A204.1 (cell line): ENCODE data around the gene PTPRN2.

Source experiments
- FAIRE-seq: peaks from 2 replicates; lab custom pipeline; 2012; peaks lifted over from hg19 to GRCh38; lab: Jason Lieb, UNC

The PTPRN2 gene

DNA sequence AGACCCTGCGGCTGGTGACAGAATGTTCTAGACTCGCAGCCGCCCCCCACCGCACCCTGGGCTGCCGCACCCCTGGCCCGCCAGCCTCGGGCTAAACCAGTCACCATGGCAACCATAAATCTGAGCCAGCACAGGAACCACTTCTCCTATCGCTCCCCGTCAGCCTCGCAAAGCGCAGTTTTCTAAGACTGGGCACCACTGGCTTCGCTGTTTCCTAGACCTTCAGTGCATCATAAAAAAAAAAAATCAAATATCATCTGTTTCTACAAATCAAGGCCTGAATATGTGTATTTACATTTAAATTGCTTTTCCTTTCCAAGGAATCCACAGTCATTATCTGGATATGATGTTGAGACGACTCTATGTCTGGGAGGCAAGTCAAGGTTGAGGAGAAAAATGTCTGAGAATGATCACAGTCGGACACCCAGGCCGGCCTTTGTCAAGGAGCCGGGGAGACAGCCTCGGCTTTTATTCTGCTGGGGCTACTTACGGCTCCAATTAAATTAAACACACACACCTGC, 99.9 kb downstream of the PTPRN2 start:
- no peak for FAIRE-seq

DNA sequence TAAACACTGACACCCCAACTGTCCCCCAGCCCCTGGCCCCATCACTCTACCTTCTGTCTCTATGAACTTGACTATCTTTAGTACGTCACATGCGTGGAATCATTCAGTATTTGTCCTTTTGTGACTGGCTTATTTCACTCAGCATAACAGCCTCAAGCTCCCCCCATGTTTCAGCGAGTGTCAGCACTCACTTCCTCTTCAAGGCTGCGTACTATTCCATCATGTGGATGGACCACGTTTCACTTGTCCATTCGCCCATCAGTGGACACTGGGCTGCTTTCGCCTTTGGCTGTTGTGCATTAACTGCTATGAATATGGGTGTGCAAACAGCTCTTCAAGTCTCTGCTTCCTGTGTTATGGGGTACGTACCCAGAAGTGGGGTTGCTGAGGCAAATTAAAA, 100.7 kb downstream of the PTPRN2 start:
- no peak for FAIRE-seq

DNA sequence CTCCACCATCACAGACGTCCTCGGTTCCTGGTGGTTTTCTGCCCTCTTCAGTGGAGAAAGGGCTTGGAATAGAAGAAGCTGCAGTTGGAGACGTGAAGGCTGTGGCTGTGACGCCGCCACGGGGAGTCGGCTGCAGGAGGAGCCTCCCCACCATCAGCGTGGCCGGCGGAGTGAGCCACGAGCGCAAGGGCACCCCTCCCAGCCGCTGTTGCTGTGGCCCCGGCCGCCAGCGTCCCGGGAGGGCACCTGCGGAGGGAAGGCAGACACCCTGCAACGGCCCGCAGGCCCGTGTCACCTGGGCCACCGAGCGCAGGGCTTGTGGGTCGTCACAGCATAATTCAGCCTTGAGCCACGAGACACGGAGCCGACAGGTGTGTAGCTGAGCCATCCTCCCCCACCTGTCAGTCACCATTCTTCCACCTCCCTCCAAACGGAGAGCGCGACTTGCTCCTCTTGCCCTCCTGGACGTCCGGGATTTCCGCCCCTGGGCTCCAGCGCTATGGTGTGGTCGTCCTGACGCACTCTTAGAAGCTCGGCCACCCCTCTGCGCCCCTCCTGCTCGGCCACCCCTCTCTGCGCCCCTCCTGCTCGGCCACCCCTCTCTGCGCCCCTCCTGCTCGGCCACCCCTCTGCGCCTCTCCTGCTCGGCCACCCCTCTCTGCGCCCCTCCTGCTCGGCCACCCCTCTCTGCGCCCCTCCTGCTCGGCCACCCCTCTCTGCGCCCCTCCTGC, 102.7 kb downstream of the PTPRN2 start:
- no peak for FAIRE-seq

DNA sequence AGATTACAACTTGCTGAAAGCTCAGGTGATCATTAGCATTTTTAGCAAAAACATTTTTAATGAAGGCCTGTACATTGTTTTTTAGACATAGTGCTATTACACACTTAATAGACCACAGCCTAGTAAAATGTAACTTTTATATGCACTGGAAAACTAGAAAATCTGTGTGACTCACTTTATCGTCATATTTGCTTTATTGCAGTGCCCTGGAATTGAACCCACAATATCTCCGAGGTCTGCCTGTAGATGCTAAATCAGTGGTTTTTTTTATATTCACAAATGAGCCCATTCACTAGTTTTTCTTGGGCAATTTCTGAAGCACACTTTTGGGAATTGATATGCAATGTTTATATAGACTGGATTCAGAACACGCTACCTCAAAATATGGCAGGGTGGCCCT, 105.1 kb downstream of the PTPRN2 start:
- no peak for FAIRE-seq

DNA sequence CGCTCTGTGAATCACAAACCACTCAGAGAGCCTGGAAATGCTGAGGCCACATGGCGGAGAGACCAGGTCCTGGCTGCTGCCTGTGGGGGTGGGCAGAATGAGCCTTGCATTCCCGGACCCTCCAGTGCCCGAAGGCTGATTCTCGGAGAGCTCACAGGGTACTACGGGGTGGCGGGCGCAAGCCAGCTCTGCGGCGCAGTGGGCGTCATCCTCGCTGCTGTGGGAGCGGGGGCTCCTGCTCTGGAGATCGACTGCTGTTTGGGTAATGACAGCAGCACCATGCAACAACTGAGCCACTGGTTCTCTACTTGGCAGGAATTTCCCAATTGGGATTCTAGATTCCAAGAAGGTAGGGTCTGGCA, 108.0 kb downstream of the PTPRN2 start:
- FAIRE-seq, result no peak

DNA sequence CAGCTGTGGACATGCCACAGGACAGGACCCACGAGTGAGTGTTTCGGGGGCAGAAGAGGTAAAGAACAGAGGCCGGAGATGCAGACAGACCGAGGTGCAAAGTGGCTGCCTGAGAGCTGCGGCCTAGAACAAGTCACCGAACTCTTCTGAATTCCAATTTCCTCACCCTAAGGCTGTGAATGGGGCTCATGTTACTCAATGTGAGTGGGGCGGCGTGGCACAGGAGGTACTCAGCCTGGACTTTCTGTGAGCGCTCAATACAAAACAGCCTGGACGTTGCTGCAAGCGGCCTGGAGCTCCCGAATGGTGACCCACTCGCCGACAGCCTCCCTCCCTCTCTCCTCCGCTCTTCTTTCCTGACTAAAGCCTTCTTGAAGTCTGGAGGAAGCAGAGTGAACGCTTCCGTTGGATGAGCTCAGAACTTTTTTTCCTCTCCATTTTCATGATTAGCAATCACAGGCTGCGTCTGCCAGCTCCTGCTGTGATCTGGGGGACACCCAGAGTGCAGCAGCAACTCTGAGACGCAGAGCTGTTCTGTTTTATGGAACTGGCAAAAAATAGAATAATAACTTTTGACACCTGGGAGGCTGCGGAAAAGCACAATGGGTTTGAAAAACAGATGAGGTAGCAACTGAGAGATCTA, 108.5 kb downstream of the PTPRN2 start:
- FAIRE-seq, result no peak

DNA sequence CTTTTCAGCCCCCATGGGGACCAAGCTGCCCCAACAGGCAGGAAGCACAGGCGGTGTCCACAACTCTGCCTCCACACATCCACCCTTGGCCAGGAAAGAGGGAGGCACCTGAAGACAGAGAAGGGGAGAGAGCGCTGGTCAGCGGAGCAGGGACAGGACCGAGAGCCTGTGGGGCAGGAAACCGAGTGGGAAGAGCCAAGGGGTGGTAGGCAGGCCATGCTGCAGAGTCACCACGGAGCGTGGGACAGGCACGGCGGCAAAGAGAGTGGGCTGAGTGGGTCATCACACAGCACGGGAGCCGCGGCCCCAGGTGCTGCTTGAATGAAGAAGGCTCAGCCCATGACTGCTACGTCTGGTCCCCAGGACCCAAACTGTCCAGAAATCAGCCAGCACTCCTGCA, 109.8 kb downstream of the PTPRN2 start:
- no peak for FAIRE-seq

DNA sequence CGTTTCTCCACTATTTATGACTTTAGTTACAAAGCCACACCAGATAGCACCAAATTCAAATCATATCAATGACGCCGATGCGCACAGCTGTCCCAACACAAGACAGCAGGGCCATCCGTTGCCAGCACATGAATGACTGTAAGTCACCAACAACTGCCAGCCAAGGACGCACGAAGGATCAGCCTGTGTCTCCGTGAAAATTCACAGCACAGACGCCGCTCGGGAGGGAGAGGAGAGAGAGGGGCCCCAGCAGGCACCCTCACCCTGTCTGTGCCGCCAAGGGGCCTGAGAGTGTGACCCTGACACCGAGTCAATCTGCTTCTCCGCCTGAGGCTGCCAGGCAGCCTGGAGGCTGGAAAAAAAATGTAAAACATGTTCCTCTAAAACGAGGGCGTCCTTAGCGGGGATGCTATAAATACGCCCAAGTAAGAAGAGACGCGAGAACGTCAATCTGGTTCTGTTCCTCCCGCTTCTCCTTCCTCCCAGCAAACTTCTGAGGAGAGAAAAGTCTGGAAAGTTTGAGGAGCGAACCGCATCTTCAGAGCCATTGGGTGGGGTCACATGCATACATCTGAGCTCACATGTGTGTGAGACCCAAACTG, 111.2 kb downstream of the PTPRN2 start:
- no peak for FAIRE-seq

DNA sequence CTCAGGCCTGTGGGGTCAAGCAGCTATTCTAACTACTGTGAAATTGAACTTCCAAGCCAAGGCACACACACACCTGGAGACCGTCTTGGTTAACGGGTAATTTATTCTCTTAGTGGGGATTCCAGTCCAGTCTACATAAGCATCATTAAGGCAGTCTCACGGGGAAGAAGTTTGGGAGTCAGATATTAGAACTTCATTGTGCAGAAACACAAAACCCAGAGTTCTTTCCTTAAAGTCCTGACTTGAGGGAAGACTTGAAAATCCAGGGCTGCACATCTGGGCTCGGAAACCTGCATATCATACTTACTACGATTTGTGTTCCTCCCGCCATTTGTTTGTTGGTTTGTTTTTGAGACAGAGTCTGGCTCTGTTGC, 112.0 kb downstream of the PTPRN2 start:
- FAIRE-seq, result no peak

DNA sequence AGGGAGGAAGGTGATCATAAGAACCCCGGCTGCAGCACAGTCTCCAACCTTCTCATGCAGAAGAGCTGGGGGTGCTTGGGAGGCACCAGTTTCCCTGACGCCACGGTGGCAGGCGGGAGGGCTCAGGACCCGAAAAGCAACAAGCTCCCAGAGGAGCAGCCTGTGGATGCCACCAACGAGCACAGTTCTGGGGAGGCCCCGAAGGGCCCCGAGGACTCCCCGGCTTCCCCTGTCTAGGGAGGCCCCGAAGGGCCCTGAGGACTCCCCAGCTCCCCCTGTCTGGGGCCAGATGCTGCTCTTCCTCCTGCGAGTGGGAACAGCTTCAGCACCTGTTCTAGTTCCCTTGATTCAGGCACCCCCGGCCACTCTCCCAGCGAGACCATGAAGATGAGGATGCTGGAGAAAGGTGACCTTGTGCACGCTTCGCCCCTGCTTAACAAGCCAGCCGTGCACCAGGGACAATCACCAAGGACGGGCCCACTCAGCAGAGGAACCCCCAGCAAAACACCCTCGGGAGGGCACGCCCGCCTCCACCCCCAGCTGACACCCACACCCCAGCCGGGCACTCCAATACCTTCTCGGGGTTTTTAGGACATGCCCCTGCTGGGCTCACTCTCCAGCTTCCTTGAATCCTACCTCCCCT, 112.5 kb downstream of the PTPRN2 start:
- no peak for FAIRE-seq

DNA sequence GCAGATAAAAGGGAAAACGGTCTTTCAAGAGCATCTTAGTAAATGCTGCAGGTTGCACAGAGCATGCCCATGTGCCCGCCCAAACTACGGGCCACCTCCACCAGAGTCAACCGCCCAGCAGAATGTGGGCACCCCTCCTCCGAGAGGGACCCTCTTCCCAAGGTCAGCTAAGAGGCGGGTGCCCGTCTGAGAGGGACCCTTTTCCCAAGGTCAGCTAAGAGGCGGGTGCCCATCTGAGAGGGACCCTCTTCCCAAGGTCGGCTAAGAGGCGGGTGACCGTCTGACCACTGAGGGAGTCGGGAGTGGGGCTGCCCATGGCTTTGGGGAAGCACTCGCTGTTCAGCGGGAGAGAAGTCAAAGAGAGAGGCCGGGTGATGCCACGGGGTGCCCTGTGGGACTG, 113.1 kb downstream of the PTPRN2 start:
- FAIRE-seq, result no peak

DNA sequence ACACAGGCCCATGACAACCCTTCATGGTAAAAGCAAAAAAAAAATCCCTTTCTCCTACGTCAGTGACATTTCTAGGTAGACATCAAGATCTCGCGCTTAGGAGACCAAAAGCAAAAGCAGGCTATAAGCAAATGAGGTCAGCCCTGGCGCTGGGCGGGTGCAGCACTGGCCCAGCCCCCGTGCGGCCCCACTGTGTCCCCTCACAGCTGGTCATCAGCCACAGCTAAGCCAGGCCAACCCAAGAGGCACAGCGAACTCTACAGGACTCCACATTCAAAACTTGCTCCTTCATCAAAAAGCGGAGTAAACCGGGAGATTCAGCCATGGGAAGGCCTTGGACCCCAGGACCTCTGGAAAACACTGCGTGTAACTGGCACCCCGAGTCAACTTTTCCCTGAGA, 113.7 kb downstream of the PTPRN2 start:
- no peak for FAIRE-seq

DNA sequence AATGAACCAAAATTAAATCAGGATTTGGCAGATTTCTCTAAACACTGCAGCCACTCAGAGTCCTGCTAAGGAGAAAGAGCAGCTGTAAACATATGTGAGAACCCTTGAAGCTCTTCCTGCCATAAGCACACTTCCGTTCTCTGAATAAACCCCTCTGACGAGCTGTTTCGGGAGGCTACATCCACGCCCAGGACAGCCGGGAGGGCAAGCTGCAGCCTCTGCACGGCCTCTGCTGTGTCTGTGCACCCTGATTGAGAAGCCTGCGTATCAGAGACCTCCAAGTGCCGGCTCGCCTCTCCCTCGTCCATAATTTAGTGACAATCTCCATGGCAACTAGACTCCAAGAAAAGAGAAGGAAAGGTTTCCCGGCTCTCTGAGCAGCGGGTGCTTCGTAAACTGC, 114.4 kb downstream of the PTPRN2 start:
- no peak for FAIRE-seq

DNA sequence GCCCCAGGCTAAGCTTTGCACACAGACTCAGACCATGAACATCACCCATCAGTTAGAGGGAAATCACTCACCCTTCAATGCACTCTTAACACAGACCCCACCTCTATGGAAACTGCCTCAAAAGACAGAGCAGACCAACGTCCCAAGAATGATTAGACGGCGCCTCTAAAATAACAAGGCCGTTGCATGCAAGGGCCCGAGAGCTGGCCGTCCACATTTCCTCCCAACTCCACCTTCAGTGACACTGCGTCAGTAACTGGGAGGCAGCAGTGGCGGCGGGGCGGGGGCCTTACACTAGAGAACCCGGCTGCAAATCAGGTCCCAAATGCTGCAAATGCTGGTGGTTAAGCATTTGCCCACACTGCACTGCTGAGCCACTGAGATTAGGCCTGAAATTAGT, 115.0 kb downstream of the PTPRN2 start:
- FAIRE-seq, result no peak

DNA sequence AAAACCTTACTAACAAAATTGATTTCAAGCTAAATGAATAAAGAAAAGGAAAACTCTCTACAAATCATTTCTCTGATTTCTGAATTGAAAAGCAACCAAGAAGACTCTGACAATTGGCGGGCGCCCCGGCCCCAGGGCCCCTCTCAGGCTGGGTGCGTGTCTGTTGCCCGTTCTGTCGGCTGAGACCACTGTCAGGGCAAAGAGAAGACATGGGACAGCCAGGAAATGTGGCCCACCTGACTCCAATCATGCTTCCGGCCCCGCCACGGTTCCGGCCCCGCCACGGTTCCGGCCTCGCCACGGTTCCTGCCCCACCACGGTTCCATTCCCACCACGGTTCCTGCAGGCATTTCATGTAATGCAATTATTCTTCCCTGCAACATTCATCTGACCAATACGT, 115.9 kb downstream of the PTPRN2 start:
- FAIRE-seq, result no peak

DNA sequence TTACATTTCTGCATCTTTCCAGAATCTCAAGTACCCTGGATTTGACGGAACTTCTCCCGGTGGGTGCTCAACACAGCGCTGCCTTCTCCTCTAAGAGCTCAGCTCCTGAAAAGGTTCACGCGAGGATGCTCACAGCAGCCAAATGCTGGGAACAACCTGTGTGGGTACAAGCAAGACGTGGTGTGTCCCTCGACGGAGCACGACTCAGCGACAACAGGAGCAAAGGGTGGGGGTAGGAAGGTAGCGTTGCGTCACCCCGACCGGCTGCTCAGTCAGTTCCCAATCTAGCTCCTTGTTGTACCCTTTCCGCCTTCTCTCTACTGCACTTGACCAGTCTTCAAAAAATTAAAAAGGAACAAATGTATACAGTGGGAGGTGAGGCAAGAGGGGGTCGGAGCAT, 117.3 kb downstream of the PTPRN2 start:
- no peak for FAIRE-seq

DNA sequence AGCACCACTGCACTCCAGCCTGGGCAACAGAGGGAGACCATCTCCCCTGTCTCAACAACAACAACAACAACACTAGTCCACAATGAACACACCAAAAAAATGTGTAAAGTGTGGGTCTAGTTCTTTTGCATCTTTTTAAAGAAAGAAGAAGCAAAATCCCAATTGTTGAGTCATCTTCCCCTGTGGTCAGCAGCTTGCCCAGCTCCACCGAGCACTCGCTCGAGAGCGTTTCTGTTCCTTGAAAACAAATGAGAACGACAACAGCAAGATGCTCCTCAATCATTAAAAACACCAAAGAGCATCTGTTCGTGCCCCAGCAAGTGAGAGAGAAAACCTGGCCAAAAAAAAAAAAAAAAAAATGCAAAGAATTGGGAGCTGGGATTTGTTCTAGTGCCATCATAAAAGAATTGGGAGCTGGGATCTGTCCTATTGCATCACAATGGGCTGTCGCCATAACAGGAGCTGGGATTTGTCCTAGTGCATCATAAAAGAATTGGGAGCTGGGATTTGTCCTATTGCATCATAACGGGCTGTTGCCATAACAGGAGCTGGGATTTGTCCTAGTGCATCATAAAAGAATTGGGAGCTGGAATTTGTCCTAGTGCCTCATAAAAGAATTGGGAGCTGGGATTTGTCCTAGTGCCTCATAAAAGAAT, 118.1 kb downstream of the PTPRN2 start:
- no peak for FAIRE-seq

DNA sequence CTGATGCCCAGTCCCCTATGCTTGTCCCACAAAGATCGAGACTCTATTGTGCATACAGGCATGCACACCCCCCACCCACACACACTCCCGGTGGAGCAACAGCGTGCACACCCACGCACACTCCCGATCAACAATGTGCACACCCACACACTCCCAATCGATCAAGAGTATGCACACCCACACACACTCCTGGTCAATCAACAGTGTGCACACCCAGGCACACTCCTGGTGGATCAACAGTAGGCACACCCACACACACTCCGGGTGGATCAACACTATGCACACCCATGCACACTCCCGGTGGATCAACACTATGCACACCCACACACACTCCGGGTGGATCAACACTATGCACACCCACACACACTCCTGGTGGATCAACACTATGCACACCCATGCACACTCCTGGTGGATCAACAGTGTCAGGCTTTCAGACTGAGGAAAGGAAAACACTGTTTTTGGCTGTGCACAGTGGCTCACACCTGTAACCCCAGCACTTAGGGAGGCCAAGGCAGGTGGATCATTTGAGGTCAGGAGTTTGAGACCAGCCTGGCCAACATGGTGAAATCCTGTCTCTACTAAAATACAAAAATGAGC, 118.8 kb downstream of the PTPRN2 start:
- FAIRE-seq, result no peak

DNA sequence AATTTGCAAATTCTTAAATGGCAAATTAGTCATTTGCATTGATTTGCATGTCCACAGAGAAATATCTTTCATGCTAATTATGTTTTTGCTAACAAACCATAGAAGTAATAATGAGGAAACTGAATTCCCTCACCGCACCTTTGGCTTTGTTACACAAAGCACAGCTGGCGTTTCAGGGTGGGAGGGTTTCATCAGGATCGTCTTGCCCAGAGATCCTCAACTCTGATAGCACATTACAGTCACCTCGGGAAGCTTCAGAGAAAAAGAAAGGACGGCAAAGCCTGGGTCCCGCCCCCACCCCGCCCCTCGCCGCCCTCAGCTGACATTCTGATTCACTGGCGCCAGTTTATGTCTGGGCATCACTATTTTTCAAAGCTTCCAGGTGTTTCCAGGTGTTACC, 119.4 kb downstream of the PTPRN2 start:
- FAIRE-seq, result no peak

DNA sequence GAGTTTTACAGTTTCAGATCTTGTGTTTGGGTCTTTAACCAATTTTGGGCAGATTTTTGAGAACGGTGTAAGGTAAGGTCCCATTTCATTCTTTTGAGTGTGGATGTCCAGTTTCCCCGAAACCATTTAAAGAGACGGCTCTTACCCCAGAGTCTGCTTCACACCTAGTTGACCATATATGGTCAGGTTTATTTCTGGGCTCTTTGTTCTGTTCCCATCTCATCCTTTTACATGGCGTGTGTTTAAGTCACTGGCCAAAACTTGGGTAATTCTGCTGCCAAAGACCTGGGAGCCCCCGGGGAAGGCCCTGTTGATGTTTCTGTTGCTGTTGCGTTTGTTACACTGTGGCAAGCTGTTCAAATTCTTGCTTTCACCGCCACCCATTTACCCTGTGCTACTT, 120.1 kb downstream of the PTPRN2 start:
- no peak for FAIRE-seq

DNA sequence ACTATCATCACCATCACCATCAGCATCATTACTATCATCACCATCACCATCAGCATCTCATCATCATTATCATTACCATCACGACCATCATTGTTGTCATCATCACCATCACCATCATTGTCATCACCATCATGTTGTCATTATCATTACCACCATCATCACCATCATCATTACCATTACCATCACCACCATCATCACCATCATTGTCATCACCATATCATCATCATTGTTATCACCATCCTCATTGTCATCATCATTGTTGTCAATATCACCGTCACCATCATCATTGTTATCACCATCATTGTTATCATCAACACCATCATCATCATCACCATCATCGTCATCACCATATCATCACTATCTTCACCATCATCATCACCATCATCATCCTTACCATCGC, 124.3 kb downstream of the PTPRN2 start:
- no peak for FAIRE-seq

DNA sequence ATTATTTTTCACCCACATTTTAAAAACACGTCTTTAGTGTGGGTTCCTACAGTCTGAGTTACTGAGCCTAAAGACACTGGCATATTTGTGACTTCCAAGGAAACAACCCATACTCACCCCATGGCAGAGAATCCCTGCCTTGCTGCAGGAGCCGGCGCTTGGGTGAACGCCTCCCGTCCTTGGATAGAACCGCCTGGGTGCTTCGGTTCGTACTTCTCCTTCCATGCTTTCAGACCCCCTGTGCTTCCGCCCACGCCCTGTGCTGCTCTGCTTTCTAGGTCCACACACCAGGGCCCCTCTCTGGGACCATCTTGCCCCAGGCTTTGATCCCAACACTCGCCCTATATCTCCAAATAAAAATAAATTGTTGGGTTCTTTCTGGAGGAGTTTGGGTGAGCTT, 125.8 kb downstream of the PTPRN2 start:
- FAIRE-seq, result no peak
